ENCODE data around the gene EIF3F. TPM values are rescaled to one million over a fixed set of nuclear protein-coding genes. Genes with fewer than 3 reads are reported as not detected.

The EIF3F gene
- total and polyA plus RNA-seq, 2 of the 4 experiments (the other 2 are of a cell fraction), result 279 to 306 TPM

- TF ChIP-seq RCOR1 (IDR thresholded peaks at IDR 0.05; ENCODE audit: insufficient replicate concordance, low read length) (no peak), CHD1 (IDR thresholded peaks at IDR 0.05; ENCODE audit: low read depth, low read length) (no peak), CEBPB (IDR thresholded peaks at IDR 0.05; ENCODE audit: low read depth, low read length) (peak; percentile 76), RFX5 (IDR thresholded peaks at IDR 0.05; ENCODE audit: low read depth, low read length) (no peak), POLR2A (IDR thresholded peaks at IDR 0.05; ENCODE audit: low read depth, low read length) (no peak)
- intact Hi-C loops (cut with micrococcal nuclease), result no loop called here
- H2AK5ac ChIP-seq (ENCODE audit: low read depth, low read length), result no peak overlapping the region
- no peak for DNase-seq
- CTCF ChIA-PET, result no interaction called here
- no peak overlapping the region for H4K5ac ChIP-seq (ENCODE audit: low read depth, low read length)
- H3K14ac ChIP-seq (replicated peaks; ENCODE audit: low read depth, low read length), result no peak overlapping the region
- H2AK9ac ChIP-seq (replicated peaks; ENCODE audit: low read depth, low read length, poor library complexity), result no peak overlapping the region
- H2AFZ ChIP-seq (replicated peaks; ENCODE audit: low read length, poor library complexity), result no peak overlapping the region
- no peak overlapping the region for H2BK20ac ChIP-seq (ENCODE audit: low read depth, low read length)
- no peak overlapping the region for H3K9ac ChIP-seq (ENCODE audit: low read depth, low read length)
- H3K9me1 ChIP-seq (ENCODE audit: insufficient read depth, low read length), result no peaks in the 10 kb centered on the region; the same call in 1 of the 2 replicates
- H2BK15ac ChIP-seq (ENCODE audit: low read depth, low read length), result no peak overlapping the region
- WGBS, 2 experiments (ENCODE audit: extremely low coverage in 2 of 2, insufficient read length in 1 of 2), result no CpG with 5 or more reads among the region's 3 CpGs
- no peak overlapping the region for H3K27ac ChIP-seq (ENCODE audit: insufficient read depth, low read length)
- no peak overlapping the region for H3K4me3 ChIP-seq (ENCODE audit: insufficient read depth, low read depth, low read length)
- no TSS peak for BruUV-seq (replicated peaks)
- peaks cover 0 to 3% of the 10 kb centered on the region in 2 experiments; a peak in 1 of 4 replicates for H3K79me1 ChIP-seq (ENCODE audit: low read depth in 1 of 2, low read length in 2 of 2)
- dilution Hi-C loops (cut with HindIII; ENCODE audit: low sequenced_read_pairs, unreplicated experiment), result no loop called here
- H3K4me2 ChIP-seq (ENCODE audit: low read depth, low read length), result no peak overlapping the region
- no peaks in the 10 kb centered on the region for H3K36me3 ChIP-seq (ENCODE audit: control insufficient read depth, insufficient read depth, low read length)
- H3K27me3 ChIP-seq (ENCODE audit: control insufficient read depth, insufficient read depth, low read length), result no peaks in the 10 kb centered on the region; the same call in 1 of the 2 replicates
- in situ Hi-C loops (cut with MboI; ENCODE audit: low sequenced_read_pairs), result no loop called here
- no peak overlapping the region for H4K91ac ChIP-seq (ENCODE audit: insufficient read depth, low read depth, low read length)
- POLR2A ChIA-PET (ENCODE audit: unreplicated experiment), result no interaction called here
- no peak overlapping the region for H3K23ac ChIP-seq (ENCODE audit: low read depth, low read length)
- H3K56ac ChIP-seq (ENCODE audit: extremely low read depth, insufficient read depth, low read length), result no peak overlapping the region
- no peak overlapping the region for H2BK5ac ChIP-seq (ENCODE audit: low read depth, low read length, poor library complexity, severe bottlenecking)
- no peaks in the 10 kb centered on the region for H3K9me3 ChIP-seq (ENCODE audit: control insufficient read depth, insufficient read depth, low read length)
- H3K4ac ChIP-seq (ENCODE audit: low read depth, low read length), result no peak overlapping the region
- H3K4me1 ChIP-seq (ENCODE audit: control insufficient read depth, insufficient read depth, low read length), result peaks cover 4% of the 10 kb centered on the region
- no peaks in the 10 kb centered on the region for H4K20me1 ChIP-seq (ENCODE audit: insufficient read depth, low read length)
- H3K18ac ChIP-seq (ENCODE audit: low read depth, low read length), result no peak overlapping the region
- H4K8ac ChIP-seq (ENCODE audit: low read depth in 2 of 2, low read length in 2 of 2), result no peak overlapping the region
- ATAC-seq (ENCODE audit: low read depth), result no peak
- no peak overlapping the region for H2BK120ac ChIP-seq (ENCODE audit: low read depth, low read length)
These were observed 39.8 kb downstream of the EIF3F start for GRCh38 chr11:8026982-8027381.
